ENCODE results near the gene CSNK1D. TPM values are rescaled to one million over a fixed set of nuclear protein-coding genes. Genes with fewer than 3 reads are reported as not detected.

CSNK1D gene
- total and polyA plus RNA-seq, 12 donors, result 23.7 to 185 (median 125) TPM

GRCh38 chr17:82302568-82302963 is 29.1 kb upstream of the CSNK1D start:
- intact Hi-C loops (cut with DNase I), result no loop called here
- DNase-seq, result no peak
- whole genome bisulfite sequencing, 4 donors, result 89 to 94% (median 92%) methylated on average over 6 to 15 of the region's 15 CpGs
- Histone ChIP-seq H3K9me3 (replicated peaks in 1 of 3) (no peaks in the 10 kb centered on the region), H3K27me3 (no peaks in the 10 kb centered on the region), H3K36me3 (replicated peaks in 1 of 2) (no peaks in the 10 kb centered on the region), H3K4me1 (replicated peaks in 1 of 2) (peaks cover 0 to 12% of the 10 kb centered on the region in 2 donors), H3K4me3 (no peak overlapping the region), H3K27ac (no peak overlapping the region)
- no peak for TF ChIP-seq CTCF (IDR thresholded peaks at IDR 0.05)
- TF ChIP-seq POLR2A (IDR thresholded peaks at IDR 0.05), result no peak

GRCh38 chr17:82301916-82302567 is 28.5 kb upstream of the CSNK1D start:
- Histone ChIP-seq H3K36me3 (replicated peaks in 1 of 2) (no peaks in the 10 kb centered on the region), H3K4me3 (no peak overlapping the region), H3K4me1 (replicated peaks in 1 of 2) (peaks cover 0 to 18% of the 10 kb centered on the region in 2 donors), H3K27ac (no peak overlapping the region), H3K27me3 (no peaks in the 10 kb centered on the region), H3K9me3 (replicated peaks in 1 of 3) (no peaks in the 10 kb centered on the region)
- intact Hi-C loops (cut with DNase I), result no loop called here
- no peak for DNase-seq
- 74 to 80% (median 80%) methylated on average over 15 to 23 of the region's 23 CpGs for WGBS, 4 donors
- TF ChIP-seq CTCF (IDR thresholded peaks at IDR 0.05) (no peak), POLR2A (IDR thresholded peaks at IDR 0.05) (no peak)

GRCh38 chr17:82301300-82301915 is 27.9 kb upstream of the CSNK1D start:
- TF ChIP-seq POLR2A (IDR thresholded peaks at IDR 0.05) (no peak), CTCF (IDR thresholded peaks at IDR 0.05) (no peak)
- H3K27ac ChIP-seq, result no peak overlapping the region
- no peaks in the 10 kb centered on the region for H3K27me3 ChIP-seq
- intact Hi-C loops (cut with DNase I), result no loop called here
- 84 to 91% (median 86%) methylated on average over 9 to 12 of the region's 12 CpGs for WGBS, 4 donors
- H3K9me3 ChIP-seq (replicated peaks in 1 of 3), result no peaks in the 10 kb centered on the region
- no peaks in the 10 kb centered on the region for H3K36me3 ChIP-seq (replicated peaks in 1 of 2)
- DNase-seq, result no peak
- H3K4me3 ChIP-seq, result no peak overlapping the region
- peaks cover 0 to 24% of the 10 kb centered on the region in 2 donors for H3K4me1 ChIP-seq (replicated peaks in 1 of 2)

GRCh38 chr17:82300707-82301270 is 27.3 kb upstream of the CSNK1D start:
- peak; percentile 59 to 83 (median 77) for DNase-seq
- no peaks in the 10 kb centered on the region for H3K9me3 ChIP-seq (replicated peaks in 1 of 3)
- no peaks in the 10 kb centered on the region for H3K27me3 ChIP-seq
- H3K36me3 ChIP-seq (replicated peaks in 1 of 2), result no peaks in the 10 kb centered on the region
- peak; percentile 67 to 84 (median 73) for TF ChIP-seq CTCF (IDR thresholded peaks at IDR 0.05)
- TF ChIP-seq POLR2A (IDR thresholded peaks at IDR 0.05), result no peak
- no peak overlapping the region for H3K27ac ChIP-seq
- WGBS, 4 donors, result 25 to 35% (median 35%) methylated on average over 12 to 21 of the region's 21 CpGs
- H3K4me3 ChIP-seq, result no peak overlapping the region
- intact Hi-C loops (cut with DNase I), result no loop called here
- H3K4me1 ChIP-seq (replicated peaks in 1 of 2), result peaks cover 0 to 25% of the 10 kb centered on the region in 2 donors

All from adrenal gland (tissue), 12 donors.